Neural cell (in vitro differentiated cells): ENCODE data around the gene AP4S1. TPM values are rescaled to one million over a fixed set of nuclear protein-coding genes. Genes with fewer than 3 reads are reported as not detected.

Source experiments
- H2AFZ ChIP-seq: fragments of 200-600, 300-800 bp; sonication (generic), shearing (Covaris generic); 2 replicates; pipeline ENCODE4 v1.6.0; 2014; ENCODE audit warnings: low read depth, mild to moderate bottlenecking, antibody characterized with exemption, low read length, moderate library complexity
- H3F3A ChIP-seq: fragments of 200-600 bp; shearing (Covaris generic); 2 replicates; pipeline ENCODE4 v1.6.1; 2016; ENCODE audit warnings: mild to moderate bottlenecking, moderate library complexity, mixed read lengths, antibody characterized with exemption, low read length; ENCODE audit not compliant: insufficient read depth, poor library complexity, severe bottlenecking
- H3K27ac ChIP-seq: fragments of 200-600, 300-800 bp; sonication (generic), shearing (Covaris generic); 2 replicates; pipeline ENCODE4 v1.5.1; 2014; ENCODE audit warnings: mild to moderate bottlenecking, low read length, moderate library complexity
- H3K27me3 ChIP-seq: fragments of 300-800, 200-600 bp; sonication (generic), shearing (Covaris generic); 2 replicates; pipeline ENCODE4 v1.6.0; 2014; ENCODE audit warnings: mild to moderate bottlenecking, low read depth, low read length, moderate library complexity; ENCODE audit not compliant: insufficient read depth
- H3K36me3 ChIP-seq: fragments of 300-800, 200-600 bp; sonication (generic), shearing (Covaris generic); 2 replicates; pipeline ENCODE4 v1.5.1; 2014; ENCODE audit warnings: mild to moderate bottlenecking, antibody characterized with exemption, low read length, moderate library complexity; ENCODE audit not compliant: insufficient read depth
- H3K4me2 ChIP-seq: fragments of 300-800, 200-600 bp; sonication (generic), shearing (Covaris generic); 2 replicates; pipeline ENCODE4 v1.6.0; 2014; ENCODE audit warnings: mild to moderate bottlenecking, low read length
- H3K4me3 ChIP-seq: fragments of 300-800, 200-600 bp; sonication (generic), shearing (Covaris generic); 2 replicates; pipeline ENCODE4 v1.5.1; 2014; ENCODE audit warnings: mild to moderate bottlenecking, low read length, moderate library complexity
- H3K79me2 ChIP-seq: fragments of 200-600 bp; shearing (Covaris generic); replicated peaks from 2 replicates; pipeline ENCODE4 v1.6.0; 2014; ENCODE audit warnings: mild to moderate bottlenecking, low read length, moderate library complexity; ENCODE audit not compliant: insufficient read depth
- H3K9ac ChIP-seq: fragments of 300-800, 200-600 bp; sonication (generic), shearing (Covaris generic); 2 replicates; pipeline ENCODE4 v1.6.1; 2016; ENCODE audit warnings: mild to moderate bottlenecking, low read length, mixed read lengths
- H3K9me2 ChIP-seq: fragments of 200-600 bp; shearing (Covaris generic); 2 replicates; pipeline ENCODE4 v1.6.1; 2016; ENCODE audit warnings: mild to moderate bottlenecking, low read length, mixed read lengths; ENCODE audit not compliant: insufficient read depth
- H3K9me3 ChIP-seq: fragments of 200-600, 300-800 bp; sonication (generic), shearing (Covaris generic); 2 replicates; pipeline ENCODE4 v1.6.1; 2016; ENCODE audit warnings: mild to moderate bottlenecking, mixed run types, low read length, moderate library complexity, mixed read lengths
- H4K20me1 ChIP-seq: fragments of 200-600 bp; shearing (Covaris generic); 2 replicates; pipeline ENCODE4 v1.6.1; 2016; ENCODE audit warnings: mild to moderate bottlenecking, mixed run types; ENCODE audit not compliant: insufficient read depth
- CTCF ChIP-seq: fragments of 450-650 bp; IDR thresholded peaks from 2 replicates; pipeline ENCODE4 v1.5.1; 2014; ENCODE audit warnings: antibody characterized with exemption, mild to moderate bottlenecking, moderate library complexity; ENCODE audit not compliant: poor library complexity, severe bottlenecking
- EP300 ChIP-seq: fragments of 450-650 bp; conservative IDR thresholded peaks from 2 replicates; pipeline ENCODE4 v1.6.1; 2014; ENCODE audit warnings: antibody characterized with exemption, mild to moderate bottlenecking, moderate library complexity; ENCODE audit not compliant: poor library complexity, severe bottlenecking
- EZH2 ChIP-seq: fragments of 200-600, 300-800 bp; shearing (Covaris generic), sonication (generic); IDR thresholded peaks from 2 replicates; pipeline ENCODE4 v1.6.1; 2014; ENCODE audit warnings: antibody characterized with exemption, low read length, borderline replicate concordance, mild to moderate bottlenecking; ENCODE audit not compliant: insufficient read depth, poor library complexity, severe bottlenecking
- MXI1 ChIP-seq: fragments of 450-650 bp; conservative IDR thresholded peaks from 2 replicates; pipeline ENCODE4 v1.6.1; 2014; ENCODE audit warnings: antibody characterized with exemption, mild to moderate bottlenecking; ENCODE audit not compliant: poor library complexity, severe bottlenecking
- POLR2AphosphoS5 ChIP-seq: IDR thresholded peaks from 2 replicates; pipeline ENCODE4 v1.6.1; 2012
- RAD21 ChIP-seq: fragments of 450-650 bp; conservative IDR thresholded peaks from 2 replicates; pipeline ENCODE4 v1.6.1; 2014; ENCODE audit warnings: antibody characterized with exemption, mild to moderate bottlenecking, moderate library complexity
- SMC3 ChIP-seq: fragments of 450-650 bp; conservative IDR thresholded peaks from 2 replicates; pipeline ENCODE4 v1.6.1; 2014; ENCODE audit warnings: antibody characterized with exemption, mild to moderate bottlenecking, moderate library complexity; ENCODE audit not compliant: poor library complexity
- TAF1 ChIP-seq: IDR thresholded peaks from 2 replicates; pipeline ENCODE4 v1.6.1; 2012; ENCODE audit warnings: low read depth
- polyA plus RNA-seq: library from polyadenylated mRNA; depleted of rRNA; stranded (reverse); fragments of >200 nt; gene quantifications from 2 replicates; pipeline ENCODE4 v1.2.3, GENCODE V29; 2014
- TF ChIP-seq, protein P1 (sequence below): IDR thresholded peaks from 2 replicates; pipeline ENCODE4 v1.6.1; 2012; ENCODE audit warnings: borderline replicate concordance

The AP4S1 gene
- polyA plus RNA-seq, 1 donor from 2014 or later, result 20.8 TPM

DNA sequence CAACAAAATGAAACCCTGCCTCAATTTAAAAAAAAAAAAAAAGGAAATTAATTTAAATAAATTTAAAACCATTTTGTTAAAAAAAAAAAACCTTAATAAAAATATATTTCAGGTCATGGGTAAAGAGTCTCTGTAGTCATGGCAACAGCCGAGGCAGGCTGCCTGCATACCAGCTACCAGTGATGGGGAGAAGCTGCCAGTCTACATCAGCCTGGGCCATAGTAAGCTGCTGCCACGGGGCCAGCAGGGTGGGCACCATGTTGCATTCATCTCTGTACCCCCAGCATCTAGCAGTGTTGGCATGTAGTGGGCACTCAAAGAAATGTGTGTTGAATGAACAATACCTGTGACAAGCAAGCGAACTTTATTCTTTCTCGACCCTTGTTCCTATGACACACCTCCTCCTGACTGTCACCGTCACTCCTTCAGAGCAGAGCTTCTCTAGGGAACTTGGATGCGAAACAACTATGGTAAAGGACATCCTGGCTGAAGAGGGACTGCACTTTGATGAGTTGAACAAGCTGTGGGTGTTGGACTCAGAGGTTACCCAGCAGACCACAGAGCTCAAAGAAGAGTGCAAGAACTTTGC is 7.3 kb upstream of the AP4S1 start:
- Histone ChIP-seq H3F3A (no peaks in the 10 kb centered on the region), H3K4me3 (no peak overlapping the region), H4K20me1 (no peaks in the 10 kb centered on the region), H3K79me2 (peaks cover 73% of the 10 kb centered on the region), H3K36me3 (no peaks in the 10 kb centered on the region), H3K4me2 (no peak overlapping the region), H3K27me3 (no peaks in the 10 kb centered on the region), H2AFZ (no peak overlapping the region), H3K9me3 (no peaks in the 10 kb centered on the region), H3K27ac (no peak overlapping the region), H3K9ac (no peak overlapping the region), H3K9me2 (no peaks in the 10 kb centered on the region)
- TF ChIP-seq, protein P1, sequence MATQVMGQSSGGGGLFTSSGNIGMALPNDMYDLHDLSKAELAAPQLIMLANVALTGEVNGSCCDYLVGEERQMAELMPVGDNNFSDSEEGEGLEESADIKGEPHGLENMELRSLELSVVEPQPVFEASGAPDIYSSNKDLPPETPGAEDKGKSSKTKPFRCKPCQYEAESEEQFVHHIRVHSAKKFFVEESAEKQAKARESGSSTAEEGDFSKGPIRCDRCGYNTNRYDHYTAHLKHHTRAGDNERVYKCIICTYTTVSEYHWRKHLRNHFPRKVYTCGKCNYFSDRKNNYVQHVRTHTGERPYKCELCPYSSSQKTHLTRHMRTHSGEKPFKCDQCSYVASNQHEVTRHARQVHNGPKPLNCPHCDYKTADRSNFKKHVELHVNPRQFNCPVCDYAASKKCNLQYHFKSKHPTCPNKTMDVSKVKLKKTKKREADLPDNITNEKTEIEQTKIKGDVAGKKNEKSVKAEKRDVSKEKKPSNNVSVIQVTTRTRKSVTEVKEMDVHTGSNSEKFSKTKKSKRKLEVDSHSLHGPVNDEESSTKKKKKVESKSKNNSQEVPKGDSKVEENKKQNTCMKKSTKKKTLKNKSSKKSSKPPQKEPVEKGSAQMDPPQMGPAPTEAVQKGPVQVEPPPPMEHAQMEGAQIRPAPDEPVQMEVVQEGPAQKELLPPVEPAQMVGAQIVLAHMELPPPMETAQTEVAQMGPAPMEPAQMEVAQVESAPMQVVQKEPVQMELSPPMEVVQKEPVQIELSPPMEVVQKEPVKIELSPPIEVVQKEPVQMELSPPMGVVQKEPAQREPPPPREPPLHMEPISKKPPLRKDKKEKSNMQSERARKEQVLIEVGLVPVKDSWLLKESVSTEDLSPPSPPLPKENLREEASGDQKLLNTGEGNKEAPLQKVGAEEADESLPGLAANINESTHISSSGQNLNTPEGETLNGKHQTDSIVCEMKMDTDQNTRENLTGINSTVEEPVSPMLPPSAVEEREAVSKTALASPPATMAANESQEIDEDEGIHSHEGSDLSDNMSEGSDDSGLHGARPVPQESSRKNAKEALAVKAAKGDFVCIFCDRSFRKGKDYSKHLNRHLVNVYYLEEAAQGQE, result no peak
- TF ChIP-seq MXI1 (no peak), TAF1 (no peak), EZH2 (no peak), EP300 (no peak), RAD21 (no peak), POLR2AphosphoS5 (no peak)

DNA sequence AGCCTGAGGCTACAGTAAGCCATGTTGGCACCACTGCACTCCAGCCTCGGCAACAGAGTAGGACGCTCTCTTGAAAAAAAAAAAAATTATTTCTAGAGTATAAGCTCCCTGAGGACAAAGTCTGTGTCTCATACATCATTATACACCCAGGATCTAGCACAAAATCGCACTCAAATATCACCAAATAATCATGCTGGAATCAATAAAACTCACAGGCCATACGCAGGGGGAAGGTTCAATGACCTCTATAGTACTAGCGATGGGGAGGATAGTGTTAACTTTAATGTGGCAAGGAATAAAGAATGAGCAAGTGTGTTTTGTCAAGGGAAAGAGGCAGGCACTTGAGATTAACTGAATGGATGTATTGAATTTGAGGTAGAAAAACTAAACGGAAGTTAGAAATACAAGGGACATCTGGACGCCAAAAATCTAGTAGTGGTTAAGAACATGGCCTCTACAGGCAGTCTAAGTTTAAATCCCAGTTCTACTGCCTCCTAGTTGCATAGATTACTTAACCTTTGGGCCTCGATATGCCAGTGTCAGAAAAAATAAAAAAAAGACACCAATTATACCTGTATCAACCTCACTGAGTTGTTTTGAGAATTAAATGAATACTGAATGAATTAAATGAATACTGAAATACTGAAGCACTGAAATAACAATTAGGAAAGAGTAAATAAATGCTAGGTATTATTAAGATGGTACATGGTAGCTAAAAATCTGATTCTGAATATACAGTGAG is 4.4 kb upstream of the AP4S1 start:
- H3K9ac ChIP-seq, result no peak overlapping the region
- no peaks in the 10 kb centered on the region for H3K27me3 ChIP-seq
- H4K20me1 ChIP-seq, result no peaks in the 10 kb centered on the region
- H3K9me2 ChIP-seq, result no peaks in the 10 kb centered on the region
- H3K9me3 ChIP-seq, result no peaks in the 10 kb centered on the region
- H3F3A ChIP-seq, result no peaks in the 10 kb centered on the region
- H3K27ac ChIP-seq, result no peak overlapping the region
- H3K36me3 ChIP-seq, result no peaks in the 10 kb centered on the region
- no peak overlapping the region for H3K4me2 ChIP-seq
- TF ChIP-seq EZH2 (no peak), POLR2AphosphoS5 (no peak), SMC3 (no peak), TAF1 (no peak), CTCF (no peak), MXI1 (no peak), RAD21 (no peak), EP300 (no peak)
- TF ChIP-seq, protein P1, result no peak
- peaks cover 87% of the 10 kb centered on the region for H3K79me2 ChIP-seq
- H3K4me3 ChIP-seq, result no peak overlapping the region
- H2AFZ ChIP-seq, result no peak overlapping the region
